Medulla oblongata (tissue), 1 donor: ENCODE data around the gene KRTAP6-2.

Experiments used
- DNase-seq: peaks from one replicate; pipeline ENCODE4 v3.0.0-alpha.2; 2015; ENCODE audit errors: extremely low spot score

KRTAP6-2 gene

GRCh38 chr21:30567617-30568016, 31.1 kb downstream of the KRTAP6-2 start:
- DNase-seq = no peak

- DNase-seq = no peak
Measured at GRCh38 chr21:30563630-30564029, 35.1 kb downstream of the KRTAP6-2 start.

- no peak for DNase-seq
Measured at GRCh38 chr21:30563072-30563471, 35.6 kb downstream of the KRTAP6-2 start.

- DNase-seq = no peak
Measured at GRCh38 chr21:30561957-30562356, 36.7 kb downstream of the KRTAP6-2 start.

- no peak for DNase-seq
Measured at GRCh38 chr21:30561264-30561895, 37.3 kb downstream of the KRTAP6-2 start, which contains the start of gene KRTAP19-7. Gene KRTAP19-7, minus strand, starts transcription at chr21:30561314. Its CDS starts 25 bp downstream, at chr21:30561289.

GRCh38 chr21:30555095-30555494, 43.6 kb downstream of the KRTAP6-2 start:
- DNase-seq = no peak

GRCh38 chr21:30552782-30553181, 45.9 kb downstream of the KRTAP6-2 start:
- no peak for DNase-seq
